GM21390 (cell line): ENCODE data around the gene TMEM237.
"Not testable (repeated sequence)": the region's sequence is repeated elsewhere in the genome, so short reads cannot be mapped to it uniquely, and the experiment has no call there.

ENCODE experiments used
- ATAC-seq: cut with Tn5 transposase; IDR thresholded peaks from one replicate; pipeline ENCODE4 v1.9.1; 2021; ENCODE audit not compliant: unreplicated experiment

TMEM237 gene

GRCh38 chr2:201643216-201643890, at the start of gene TMEM237:
Gene TMEM237 (minus strand): TSS chr2:201643503. CDS start chr2:201643400, 103 bp downstream.
- ATAC-seq = peak; percentile 42

- no peak for ATAC-seq
Measured at GRCh38 chr2:201685156-201685555, 41.9 kb upstream of the TMEM237 start.

GRCh38 chr2:201680743-201681142, 37.4 kb upstream of the TMEM237 start:
- ATAC-seq = no peak

DNA sequence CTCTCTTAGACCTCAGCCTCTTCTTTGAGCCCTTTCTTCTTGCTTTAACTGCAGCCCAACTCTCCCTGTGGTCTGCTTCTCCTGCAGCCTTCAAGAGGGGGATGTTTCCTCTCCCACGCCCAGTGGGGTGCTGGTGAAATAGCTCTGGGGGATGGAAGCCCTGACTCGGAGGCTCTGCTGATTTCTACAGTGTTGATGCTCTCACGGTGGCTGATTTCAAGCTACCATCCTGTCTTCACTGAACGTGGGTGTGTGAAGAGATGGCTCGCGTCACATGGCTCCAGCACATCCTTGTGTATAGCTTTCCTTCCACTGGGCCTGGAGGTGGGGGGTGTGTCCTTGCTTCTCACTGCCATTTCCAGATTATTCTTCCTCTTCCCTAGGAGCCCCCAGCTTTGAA, 35.1 kb upstream of the TMEM237 start:
- no peak for ATAC-seq

DNA sequence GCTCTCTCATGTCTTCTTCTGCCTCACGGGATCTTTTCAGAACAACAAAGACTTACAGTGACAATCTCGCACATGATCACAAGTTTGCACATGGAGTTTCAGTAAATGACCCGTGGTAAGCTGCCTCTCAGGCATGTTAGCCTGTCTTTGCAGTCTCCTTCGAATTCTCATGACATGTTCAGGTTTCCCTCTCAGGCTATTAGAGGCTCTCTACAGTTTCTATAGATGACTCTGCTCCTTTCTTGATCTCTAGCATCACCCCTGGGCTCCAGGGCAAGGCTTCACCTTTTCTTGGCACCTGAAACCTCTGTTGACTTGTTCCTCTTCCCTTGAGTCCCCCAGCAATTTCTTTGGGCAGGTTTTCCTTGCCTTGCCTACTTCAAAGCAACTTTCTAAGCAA, 32.2 kb upstream of the TMEM237 start:
- ATAC-seq = no peak

DNA sequence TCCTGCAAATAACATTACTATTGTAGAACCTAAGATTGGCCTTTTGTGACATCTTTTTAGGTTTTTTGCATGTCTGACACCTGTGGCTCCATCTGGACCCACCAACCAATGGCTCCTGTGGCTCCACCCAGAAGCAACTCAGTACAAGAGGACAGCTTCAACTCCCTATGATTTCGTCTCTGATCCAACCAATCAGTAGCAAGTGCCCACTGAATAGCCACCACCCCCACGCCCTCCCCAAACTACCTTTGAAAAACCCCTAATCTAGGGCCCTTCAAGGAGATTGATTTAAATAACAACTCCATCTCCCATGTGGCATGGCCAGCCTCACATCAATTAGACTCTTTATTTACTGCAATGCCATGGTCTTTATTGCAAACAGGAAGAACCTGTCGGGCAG, 31.5 kb upstream of the TMEM237 start:
- ATAC-seq = no peak

DNA sequence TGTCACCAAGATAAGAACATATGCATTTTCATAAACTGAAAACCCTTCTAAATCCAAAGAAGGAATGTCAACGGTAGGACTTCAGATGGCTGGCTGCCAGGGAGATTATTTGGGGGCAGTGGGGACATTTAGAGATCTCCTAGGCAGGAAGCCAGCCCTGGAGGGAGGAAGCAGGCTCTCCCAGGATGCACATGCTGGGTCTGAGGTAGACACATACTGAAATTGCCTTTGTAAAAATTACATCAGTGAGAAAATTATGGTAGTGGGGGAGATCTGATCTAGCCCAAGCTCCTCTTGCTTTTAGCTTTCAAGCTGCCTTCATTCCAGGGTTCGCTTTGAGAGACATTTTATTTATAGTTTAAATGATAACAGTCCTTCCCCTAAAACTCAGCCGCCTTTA, 31.0 kb upstream of the TMEM237 start:
- ATAC-seq = no peak

- no peak for ATAC-seq
Measured at GRCh38 chr2:201673546-201673945, 30.2 kb upstream of the TMEM237 start.

DNA sequence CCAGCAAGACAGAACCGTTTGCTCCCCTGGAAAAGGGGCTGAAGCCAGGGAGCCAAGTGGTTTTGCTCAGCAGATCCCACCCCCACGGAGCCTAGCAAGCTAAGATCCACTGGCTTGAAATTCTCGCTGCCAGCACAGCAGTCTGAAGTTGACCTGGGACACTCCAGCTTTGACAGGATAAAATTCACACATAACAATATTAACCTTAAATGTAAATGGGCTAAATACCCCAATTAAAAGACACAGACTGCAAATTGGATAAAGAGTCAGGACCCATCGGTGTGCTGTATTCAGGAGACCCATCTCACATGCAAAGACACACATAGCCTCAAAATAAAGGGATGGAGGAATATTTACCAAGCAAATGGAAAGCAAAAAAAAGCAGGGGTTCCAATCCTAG, 27.9 kb upstream of the TMEM237 start:
- ATAC-seq = not testable (repeated sequence)

- ATAC-seq = no peak
Measured at GRCh38 chr2:201669865-201670264, 26.6 kb upstream of the TMEM237 start.

DNA sequence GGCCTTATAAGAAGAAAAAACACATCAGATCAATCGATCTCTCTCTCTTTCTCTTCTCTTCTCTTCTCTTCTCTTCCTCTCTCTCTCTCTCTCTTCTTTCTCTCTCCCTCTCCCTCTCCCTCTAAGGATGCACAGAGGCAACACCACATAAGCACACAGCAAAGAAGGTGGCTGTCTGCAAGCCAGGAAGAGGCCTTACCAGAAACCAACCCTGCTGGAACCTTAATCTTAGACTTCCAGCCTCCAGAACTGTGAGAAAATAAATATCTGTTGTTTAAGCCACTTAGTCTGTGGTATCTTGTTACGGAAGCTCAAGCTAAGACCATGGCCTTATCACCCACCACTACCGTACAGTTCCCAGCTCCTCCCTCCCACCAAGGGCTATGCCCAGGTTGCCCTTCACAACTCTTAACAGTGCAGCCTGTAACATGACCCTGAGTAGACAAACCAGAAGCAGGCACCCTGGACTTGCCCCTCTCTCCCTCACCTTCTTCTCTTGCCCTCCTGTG, 25.2 kb upstream of the TMEM237 start:
- ATAC-seq = no peak

- ATAC-seq = no peak
Measured at GRCh38 chr2:201664334-201664733, 21.0 kb upstream of the TMEM237 start.

- no peak for ATAC-seq
Measured at GRCh38 chr2:201661366-201661765, 18.1 kb upstream of the TMEM237 start.

DNA sequence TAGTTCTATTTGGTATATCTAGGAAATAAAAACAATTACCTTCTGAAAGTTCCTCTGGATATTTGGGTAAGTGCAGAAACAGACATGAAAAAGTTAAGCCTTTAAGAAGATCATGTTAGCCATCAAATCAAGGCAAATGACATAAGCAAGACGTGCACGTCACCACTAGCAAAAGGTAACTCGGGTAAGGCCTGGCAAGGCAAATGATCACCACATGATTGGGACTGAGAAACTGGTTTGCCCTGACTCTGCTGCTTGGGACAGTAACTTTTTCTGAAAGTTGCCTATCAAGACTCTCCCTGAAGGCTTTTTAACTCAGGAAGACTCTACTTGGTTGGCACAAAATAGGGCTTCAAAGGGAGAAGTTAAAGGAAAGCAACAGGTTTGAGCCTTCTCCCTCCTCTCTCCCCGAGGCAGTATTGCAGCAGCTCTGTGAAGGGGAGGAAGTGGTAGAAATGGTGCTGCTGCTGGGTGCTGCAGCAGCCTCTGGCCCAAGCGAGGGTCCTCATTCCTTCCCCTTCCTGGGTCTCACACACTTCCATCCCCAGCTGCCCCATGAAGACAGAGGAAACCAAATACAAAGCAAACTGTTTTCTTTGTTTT, 17.1 kb upstream of the TMEM237 start:
- ATAC-seq = no peak

GRCh38 chr2:201656740-201657139, 13.4 kb upstream of the TMEM237 start:
- no peak for ATAC-seq

DNA sequence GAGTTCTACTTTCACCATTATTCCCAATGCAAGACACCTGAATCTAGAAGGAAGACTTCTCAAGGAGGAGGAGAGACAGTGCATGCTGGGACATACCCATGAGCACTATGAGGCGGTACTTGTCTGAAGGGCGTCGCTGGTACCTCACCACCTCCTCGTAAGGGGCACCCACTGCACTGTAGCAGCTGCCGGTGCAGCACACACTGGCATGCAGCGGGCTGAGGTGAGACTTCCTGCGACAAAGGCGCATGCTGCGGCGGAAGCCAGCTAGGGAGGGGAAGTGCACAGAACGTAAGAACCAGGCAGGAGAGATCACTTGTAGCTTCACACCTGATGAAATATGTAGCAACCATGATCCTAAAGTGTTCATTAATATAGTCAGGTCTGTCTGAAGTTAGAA, 12.8 kb upstream of the TMEM237 start:
- ATAC-seq = no peak

DNA sequence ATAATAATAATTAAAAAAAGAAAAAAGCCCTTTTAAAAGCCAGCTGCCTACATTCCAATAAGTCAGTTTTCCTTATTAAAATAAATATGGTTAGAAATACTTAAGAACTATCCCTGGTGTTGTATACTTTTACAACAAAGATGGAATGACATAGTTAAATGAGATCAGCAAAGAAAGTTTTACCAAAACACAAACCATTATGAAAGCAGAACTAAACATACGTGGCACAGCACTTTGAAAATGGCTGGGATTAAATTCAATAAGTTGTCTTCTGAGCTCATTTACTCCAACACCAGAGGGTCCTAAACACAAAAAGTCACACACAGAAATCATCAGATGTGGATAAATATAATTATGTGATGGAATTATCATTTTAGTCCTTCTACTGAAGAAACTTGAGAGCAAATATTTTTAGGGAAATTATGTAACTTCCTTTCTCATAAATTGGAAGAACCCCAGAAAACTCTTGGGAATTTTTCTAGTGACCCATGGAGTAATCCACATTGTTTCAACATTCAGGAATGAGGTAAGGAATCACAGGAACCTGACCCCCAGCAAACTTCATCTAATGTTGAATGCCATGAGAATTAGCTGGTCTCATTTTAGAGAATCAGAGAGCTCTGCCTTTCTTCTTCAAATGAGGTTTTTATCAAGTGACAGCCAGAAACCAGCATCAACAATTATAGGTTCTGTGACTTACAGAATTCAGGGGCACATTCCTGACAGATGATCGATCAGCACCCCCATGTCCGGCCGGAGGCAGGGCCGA, 11.5 kb upstream of the TMEM237 start:
- ATAC-seq = no peak

GRCh38 chr2:201653221-201653620, 9.9 kb upstream of the TMEM237 start:
- ATAC-seq = no peak

GRCh38 chr2:201649442-201649841, 6.1 kb upstream of the TMEM237 start:
- ATAC-seq = no peak

- ATAC-seq = no peak
Measured at GRCh38 chr2:201647431-201647830, 4.1 kb upstream of the TMEM237 start.

GRCh38 chr2:201644001-201644400, 698 bp upstream of the TMEM237 start:
- no peak for ATAC-seq
